Nephron progenitor cell (in vitro differentiated cells): Measurements from ENCODE around the gene BTBD9.

ENCODE experiments used
- DNase-seq: peaks from one replicate; pipeline ENCODE4 v3.0.0; 2021
- H3K27ac Mint-ChIP-seq: 2 replicates; pipeline ENCODE4 v1.8.0; 2021; ENCODE audit warnings: mild to moderate bottlenecking, moderate library complexity, mixed read lengths
- H3K27me3 Mint-ChIP-seq: 2 replicates; pipeline ENCODE4 v1.8.0; 2021; ENCODE audit warnings: mild to moderate bottlenecking, low read depth, mixed read lengths; ENCODE audit not compliant: poor library complexity
- H3K36me3 Mint-ChIP-seq: 2 replicates; pipeline ENCODE4 v1.8.0; 2021; ENCODE audit warnings: low read depth, mixed read lengths
- H3K4me1 Mint-ChIP-seq: 2 replicates; pipeline ENCODE4 v1.8.0; 2021; ENCODE audit warnings: mixed read lengths
- H3K4me3 Mint-ChIP-seq: 2 replicates; pipeline ENCODE4 v1.8.0; 2021; ENCODE audit warnings: mild to moderate bottlenecking, moderate library complexity, mixed read lengths
- H3K9me3 Mint-ChIP-seq: 2 replicates; pipeline ENCODE4 v1.8.0; 2021; ENCODE audit warnings: mild to moderate bottlenecking, moderate library complexity, mixed read lengths
- CTCF ChIP-seq: fragments of 200-600 bp; sonication (generic); IDR thresholded peaks from 2 replicates; pipeline ENCODE4 v1.5.0; 2021; ENCODE audit warnings: antibody characterized with exemption

The BTBD9 gene

GRCh38 chr6:38212116-38212515, 427.6 kb downstream of the BTBD9 start:
- TF ChIP-seq CTCF: no peak
- H3K27ac Mint-ChIP-seq: no peak overlapping the region
- peaks cover 63% of the 10 kb centered on the region for H3K4me1 Mint-ChIP-seq
- H3K9me3 Mint-ChIP-seq: no peaks in the 10 kb centered on the region
- peaks cover 7% of the 10 kb centered on the region for H3K27me3 Mint-ChIP-seq
- H3K4me3 Mint-ChIP-seq: no peak overlapping the region
- no peaks in the 10 kb centered on the region for H3K36me3 Mint-ChIP-seq
- no peak for DNase-seq

- no peak overlapping the region for H3K27ac Mint-ChIP-seq
- no peak for DNase-seq
- no peak for TF ChIP-seq CTCF
- H3K36me3 Mint-ChIP-seq: peaks cover 3% of the 10 kb centered on the region
- H3K4me3 Mint-ChIP-seq: no peak overlapping the region
- peaks cover 7% of the 10 kb centered on the region for H3K27me3 Mint-ChIP-seq
- peaks cover 59% of the 10 kb centered on the region for H3K4me1 Mint-ChIP-seq
- no peaks in the 10 kb centered on the region for H3K9me3 Mint-ChIP-seq
Observed at GRCh38 chr6:38209371-38210260, 430.1 kb downstream of the BTBD9 start.

- peaks cover 49% of the 10 kb centered on the region for H3K4me1 Mint-ChIP-seq
- TF ChIP-seq CTCF: no peak
- no peaks in the 10 kb centered on the region for H3K9me3 Mint-ChIP-seq
- no peak overlapping the region for H3K27ac Mint-ChIP-seq
- peaks cover 3% of the 10 kb centered on the region for H3K36me3 Mint-ChIP-seq
- peaks cover 7% of the 10 kb centered on the region for H3K27me3 Mint-ChIP-seq
- H3K4me3 Mint-ChIP-seq: no peak overlapping the region
- no peak for DNase-seq
Observed at GRCh38 chr6:38208028-38208427, 431.7 kb downstream of the BTBD9 start.

GRCh38 chr6:38207375-38207774, 432.4 kb downstream of the BTBD9 start:
- no peak for TF ChIP-seq CTCF
- peak; percentile 18 for DNase-seq
- H3K36me3 Mint-ChIP-seq: peaks cover 3% of the 10 kb centered on the region
- peaks cover 42% of the 10 kb centered on the region for H3K4me1 Mint-ChIP-seq
- peaks cover 7% of the 10 kb centered on the region for H3K27me3 Mint-ChIP-seq
- H3K9me3 Mint-ChIP-seq: no peaks in the 10 kb centered on the region
- H3K4me3 Mint-ChIP-seq: no peak overlapping the region
- H3K27ac Mint-ChIP-seq: no peak overlapping the region

- DNase-seq: no peak
- Mint-ChIP-seq H3K27ac (no peak overlapping the region), H3K9me3 (peaks cover 11% of the 10 kb centered on the region), H3K27me3 (peaks cover 10% of the 10 kb centered on the region), H3K36me3 (peaks cover 5% of the 10 kb centered on the region), H3K4me1 (peaks cover 11% of the 10 kb centered on the region), H3K4me3 (no peak overlapping the region)
- TF ChIP-seq CTCF: no peak
Observed at GRCh38 chr6:38198219-38198618, 441.5 kb downstream of the BTBD9 start.
